Measurements from ENCODE around the gene PAGE4.

DNA sequence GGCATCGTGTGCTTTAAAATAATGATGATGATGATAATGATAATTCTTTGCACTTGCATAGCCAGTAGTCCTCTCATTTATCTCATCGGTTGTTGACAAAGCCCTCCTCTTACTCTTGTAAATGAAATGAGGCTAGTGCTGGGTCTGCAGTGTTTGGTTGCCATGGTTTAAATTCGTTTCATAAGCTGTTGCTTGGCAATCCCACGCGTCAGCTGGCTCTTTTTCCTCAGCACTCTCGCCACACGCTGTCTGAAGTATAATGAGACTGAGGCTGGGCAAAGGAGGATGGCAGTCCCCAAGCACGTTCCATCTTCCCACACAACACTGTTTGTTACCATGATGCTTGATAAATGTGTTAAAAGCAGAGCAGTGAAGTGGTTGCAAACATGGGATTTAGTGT, 15.5 kb downstream of the PAGE4 start:
- no peak for TF ChIP-seq POLR2A (IDR thresholded peaks at IDR 0.05)
- TF ChIP-seq, protein P1, sequence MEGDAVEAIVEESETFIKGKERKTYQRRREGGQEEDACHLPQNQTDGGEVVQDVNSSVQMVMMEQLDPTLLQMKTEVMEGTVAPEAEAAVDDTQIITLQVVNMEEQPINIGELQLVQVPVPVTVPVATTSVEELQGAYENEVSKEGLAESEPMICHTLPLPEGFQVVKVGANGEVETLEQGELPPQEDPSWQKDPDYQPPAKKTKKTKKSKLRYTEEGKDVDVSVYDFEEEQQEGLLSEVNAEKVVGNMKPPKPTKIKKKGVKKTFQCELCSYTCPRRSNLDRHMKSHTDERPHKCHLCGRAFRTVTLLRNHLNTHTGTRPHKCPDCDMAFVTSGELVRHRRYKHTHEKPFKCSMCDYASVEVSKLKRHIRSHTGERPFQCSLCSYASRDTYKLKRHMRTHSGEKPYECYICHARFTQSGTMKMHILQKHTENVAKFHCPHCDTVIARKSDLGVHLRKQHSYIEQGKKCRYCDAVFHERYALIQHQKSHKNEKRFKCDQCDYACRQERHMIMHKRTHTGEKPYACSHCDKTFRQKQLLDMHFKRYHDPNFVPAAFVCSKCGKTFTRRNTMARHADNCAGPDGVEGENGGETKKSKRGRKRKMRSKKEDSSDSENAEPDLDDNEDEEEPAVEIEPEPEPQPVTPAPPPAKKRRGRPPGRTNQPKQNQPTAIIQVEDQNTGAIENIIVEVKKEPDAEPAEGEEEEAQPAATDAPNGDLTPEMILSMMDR (IDR thresholded peaks at IDR 0.05), result no peak

Data from prostate gland (tissue), 2 donors.